Prostate gland (tissue), 2 donors: Measurements from ENCODE around the gene UBR4.

Source experiments
- POLR2A ChIP-seq: fragments of 450-650 bp; IDR thresholded peaks from one replicate; pipeline ENCODE4 v1.6.1; 2016; ENCODE audit warnings: antibody characterized with exemption, mild to moderate bottlenecking
- POLR2AphosphoS5 ChIP-seq: sonication (generic); formaldehyde crosslinking; IDR thresholded peaks from one replicate; pipeline ENCODE4 v1.6.1; 2017; ENCODE audit warnings: antibody characterized with exemption
- TF ChIP-seq, protein P1 (sequence below), 4 experiments: fragments of 200-600 bp in 2 of 4; fragments of 450-650 bp in 2 of 4; sonication (generic) in 2 of 4; IDR thresholded peaks; 1 replicate in 3 of 4; 2 replicates in 1 of 4; pipeline ENCODE4 v1.5.1; 2016 to 2019; ENCODE audit warnings: antibody characterized with exemption in 4 of 4, mild to moderate bottlenecking in 2 of 4, moderate library complexity in 2 of 4

DNA sequence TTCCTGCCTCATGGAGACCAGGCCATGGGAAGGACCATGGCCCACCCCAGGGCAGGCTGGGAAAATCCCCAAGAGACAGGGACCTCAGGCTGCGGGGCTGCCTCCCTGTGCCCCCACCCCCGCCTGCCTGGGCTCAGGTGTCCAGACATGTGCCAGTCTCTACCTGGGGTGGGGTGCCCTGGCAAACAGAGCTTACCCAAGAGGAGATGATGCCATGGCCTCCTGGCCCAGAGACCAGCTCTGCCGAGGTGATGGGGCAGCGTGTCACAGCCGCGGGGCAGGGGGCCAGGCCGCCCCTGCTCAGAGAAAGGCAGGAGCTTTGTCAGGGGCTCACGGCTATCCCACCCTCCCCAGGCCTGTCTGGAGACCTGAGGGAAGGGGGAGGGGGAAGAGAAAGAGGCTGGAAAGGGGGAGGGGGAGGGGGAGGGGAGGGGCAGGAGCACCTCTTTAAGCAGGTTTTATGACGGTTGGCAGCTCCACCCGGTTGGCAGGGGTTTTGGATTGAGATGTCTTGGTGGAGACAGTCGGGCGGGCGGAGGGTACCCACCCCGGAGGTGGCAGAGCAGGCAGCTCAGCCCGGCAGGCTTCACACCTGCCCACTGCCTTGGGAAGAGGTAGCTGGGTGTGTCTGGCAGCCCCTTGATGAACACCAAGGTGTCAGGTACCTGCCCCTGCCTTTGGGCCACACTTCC is 152.1 kb downstream of the UBR4 start:
- no peak for TF ChIP-seq POLR2A
- TF ChIP-seq, protein P1, sequence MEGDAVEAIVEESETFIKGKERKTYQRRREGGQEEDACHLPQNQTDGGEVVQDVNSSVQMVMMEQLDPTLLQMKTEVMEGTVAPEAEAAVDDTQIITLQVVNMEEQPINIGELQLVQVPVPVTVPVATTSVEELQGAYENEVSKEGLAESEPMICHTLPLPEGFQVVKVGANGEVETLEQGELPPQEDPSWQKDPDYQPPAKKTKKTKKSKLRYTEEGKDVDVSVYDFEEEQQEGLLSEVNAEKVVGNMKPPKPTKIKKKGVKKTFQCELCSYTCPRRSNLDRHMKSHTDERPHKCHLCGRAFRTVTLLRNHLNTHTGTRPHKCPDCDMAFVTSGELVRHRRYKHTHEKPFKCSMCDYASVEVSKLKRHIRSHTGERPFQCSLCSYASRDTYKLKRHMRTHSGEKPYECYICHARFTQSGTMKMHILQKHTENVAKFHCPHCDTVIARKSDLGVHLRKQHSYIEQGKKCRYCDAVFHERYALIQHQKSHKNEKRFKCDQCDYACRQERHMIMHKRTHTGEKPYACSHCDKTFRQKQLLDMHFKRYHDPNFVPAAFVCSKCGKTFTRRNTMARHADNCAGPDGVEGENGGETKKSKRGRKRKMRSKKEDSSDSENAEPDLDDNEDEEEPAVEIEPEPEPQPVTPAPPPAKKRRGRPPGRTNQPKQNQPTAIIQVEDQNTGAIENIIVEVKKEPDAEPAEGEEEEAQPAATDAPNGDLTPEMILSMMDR (IDR thresholded peaks at IDR 0.05): no peak
- no peak for TF ChIP-seq POLR2AphosphoS5
